ENCODE measurements around the gene TBRG4.
A peak's percentile ranks its signal among the peaks of the same experiment; 100 is the strongest.

TBRG4 gene

DNA sequence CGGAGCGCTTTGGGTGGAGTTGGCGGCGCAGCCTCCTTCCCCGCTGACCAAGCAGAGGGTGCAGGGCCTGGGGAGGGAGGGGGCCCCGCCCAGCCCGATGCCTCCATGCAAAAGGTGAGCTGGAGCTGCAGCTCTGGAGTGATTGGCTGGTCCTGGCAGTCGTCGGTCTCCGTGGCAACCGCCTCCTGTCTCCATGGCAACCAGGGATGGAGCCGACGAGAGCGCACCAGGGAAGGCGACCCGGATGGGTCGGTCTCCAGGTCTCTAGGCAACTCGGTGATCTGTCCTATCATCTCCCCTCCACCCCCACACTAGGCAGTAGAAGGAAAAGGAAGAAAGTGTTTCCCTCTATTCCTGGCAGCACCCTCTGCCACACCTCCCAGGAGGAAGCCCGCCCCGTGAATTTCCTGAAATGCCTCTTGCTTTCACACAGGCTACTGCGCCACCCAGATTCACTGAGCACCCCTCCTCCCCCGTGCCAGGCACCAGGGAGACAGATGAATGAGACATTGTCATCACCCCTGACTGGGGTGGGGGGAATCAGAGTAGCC, 22.1 kb downstream of the TBRG4 start (continued):
- TF ChIP-seq ZNF354C (tag by site-specific recombination; IDR thresholded peaks at IDR 0.05; ENCODE audit: borderline replicate concordance, low read depth) (no peak), ZNF121 (tag by site-specific recombination; IDR thresholded peaks at IDR 0.05) (no peak), KLF1 (tag by site-specific recombination; IDR thresholded peaks at IDR 0.05) (0 out of 2 replicates have a peak, but pooled peaks have one; percentile 44), SP3 (tag by site-specific recombination; IDR thresholded peaks at IDR 0.05) (peak; percentile 63), SCRT2 (tag by site-specific recombination; IDR thresholded peaks at IDR 0.05) (no peak), ZNF514 (tag by site-specific recombination; IDR thresholded peaks at IDR 0.05) (no peak), ZNF266 (tag by site-specific recombination; IDR thresholded peaks at IDR 0.05; ENCODE audit: low read depth) (no peak), ZNF16 (tag by site-specific recombination; IDR thresholded peaks at IDR 0.05; ENCODE audit: low read depth) (no peak), ZNF138 (tag by site-specific recombination; IDR thresholded peaks at IDR 0.05; ENCODE audit: borderline replicate concordance) (no peak), ZNF26 (tag by site-specific recombination; IDR thresholded peaks at IDR 0.05) (no peak), GLIS1 (tag by site-specific recombination; IDR thresholded peaks at IDR 0.05) (0 out of 2 replicates have a peak, but pooled peaks have one; percentile 9), ZNF132 (tag by site-specific recombination; IDR thresholded peaks at IDR 0.05; ENCODE audit: borderline replicate concordance) (no peak), ZBTB26 (tag by site-specific recombination; optimal IDR thresholded peaks at IDR 0.05) (peak; percentile 17), ZNF623 (tag by site-specific recombination; IDR thresholded peaks at IDR 0.05) (no peak), GLI4 (tag by site-specific recombination; IDR thresholded peaks at IDR 0.05) (no peak), ZEB2 (tag by site-specific recombination; IDR thresholded peaks at IDR 0.05) (no peak), SP2 (tag by site-specific recombination; IDR thresholded peaks at IDR 0.05) (peak; percentile 49), ZBTB44 (tag by site-specific recombination; IDR thresholded peaks at IDR 0.05) (no peak), ZNF626 (tag by site-specific recombination; IDR thresholded peaks at IDR 0.05) (no peak), ZNF48 (tag by site-specific recombination; IDR thresholded peaks at IDR 0.05) (no peak), ZNF37A (tag by site-specific recombination; IDR thresholded peaks at IDR 0.05) (no peak), ZBTB20 (tag by site-specific recombination; IDR thresholded peaks at IDR 0.05) (no peak), ZNF335 (tag by site-specific recombination; conservative IDR thresholded peaks at IDR 0.05) (no peak)
- TF ChIP-seq, protein P1, sequence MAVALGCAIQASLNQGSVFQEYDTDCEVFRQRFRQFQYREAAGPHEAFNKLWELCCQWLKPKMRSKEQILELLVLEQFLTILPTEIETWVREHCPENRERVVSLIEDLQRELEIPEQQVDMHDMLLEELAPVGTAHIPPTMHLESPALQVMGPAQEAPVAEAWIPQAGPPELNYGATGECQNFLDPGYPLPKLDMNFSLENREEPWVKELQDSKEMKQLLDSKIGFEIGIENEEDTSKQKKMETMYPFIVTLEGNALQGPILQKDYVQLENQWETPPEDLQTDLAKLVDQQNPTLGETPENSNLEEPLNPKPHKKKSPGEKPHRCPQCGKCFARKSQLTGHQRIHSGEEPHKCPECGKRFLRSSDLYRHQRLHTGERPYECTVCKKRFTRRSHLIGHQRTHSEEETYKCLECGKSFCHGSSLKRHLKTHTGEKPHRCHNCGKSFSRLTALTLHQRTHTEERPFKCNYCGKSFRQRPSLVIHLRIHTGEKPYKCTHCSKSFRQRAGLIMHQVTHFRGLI (tag by site-specific recombination; IDR thresholded peaks at IDR 0.05) = no peak
- TF ChIP-seq, protein P2, sequence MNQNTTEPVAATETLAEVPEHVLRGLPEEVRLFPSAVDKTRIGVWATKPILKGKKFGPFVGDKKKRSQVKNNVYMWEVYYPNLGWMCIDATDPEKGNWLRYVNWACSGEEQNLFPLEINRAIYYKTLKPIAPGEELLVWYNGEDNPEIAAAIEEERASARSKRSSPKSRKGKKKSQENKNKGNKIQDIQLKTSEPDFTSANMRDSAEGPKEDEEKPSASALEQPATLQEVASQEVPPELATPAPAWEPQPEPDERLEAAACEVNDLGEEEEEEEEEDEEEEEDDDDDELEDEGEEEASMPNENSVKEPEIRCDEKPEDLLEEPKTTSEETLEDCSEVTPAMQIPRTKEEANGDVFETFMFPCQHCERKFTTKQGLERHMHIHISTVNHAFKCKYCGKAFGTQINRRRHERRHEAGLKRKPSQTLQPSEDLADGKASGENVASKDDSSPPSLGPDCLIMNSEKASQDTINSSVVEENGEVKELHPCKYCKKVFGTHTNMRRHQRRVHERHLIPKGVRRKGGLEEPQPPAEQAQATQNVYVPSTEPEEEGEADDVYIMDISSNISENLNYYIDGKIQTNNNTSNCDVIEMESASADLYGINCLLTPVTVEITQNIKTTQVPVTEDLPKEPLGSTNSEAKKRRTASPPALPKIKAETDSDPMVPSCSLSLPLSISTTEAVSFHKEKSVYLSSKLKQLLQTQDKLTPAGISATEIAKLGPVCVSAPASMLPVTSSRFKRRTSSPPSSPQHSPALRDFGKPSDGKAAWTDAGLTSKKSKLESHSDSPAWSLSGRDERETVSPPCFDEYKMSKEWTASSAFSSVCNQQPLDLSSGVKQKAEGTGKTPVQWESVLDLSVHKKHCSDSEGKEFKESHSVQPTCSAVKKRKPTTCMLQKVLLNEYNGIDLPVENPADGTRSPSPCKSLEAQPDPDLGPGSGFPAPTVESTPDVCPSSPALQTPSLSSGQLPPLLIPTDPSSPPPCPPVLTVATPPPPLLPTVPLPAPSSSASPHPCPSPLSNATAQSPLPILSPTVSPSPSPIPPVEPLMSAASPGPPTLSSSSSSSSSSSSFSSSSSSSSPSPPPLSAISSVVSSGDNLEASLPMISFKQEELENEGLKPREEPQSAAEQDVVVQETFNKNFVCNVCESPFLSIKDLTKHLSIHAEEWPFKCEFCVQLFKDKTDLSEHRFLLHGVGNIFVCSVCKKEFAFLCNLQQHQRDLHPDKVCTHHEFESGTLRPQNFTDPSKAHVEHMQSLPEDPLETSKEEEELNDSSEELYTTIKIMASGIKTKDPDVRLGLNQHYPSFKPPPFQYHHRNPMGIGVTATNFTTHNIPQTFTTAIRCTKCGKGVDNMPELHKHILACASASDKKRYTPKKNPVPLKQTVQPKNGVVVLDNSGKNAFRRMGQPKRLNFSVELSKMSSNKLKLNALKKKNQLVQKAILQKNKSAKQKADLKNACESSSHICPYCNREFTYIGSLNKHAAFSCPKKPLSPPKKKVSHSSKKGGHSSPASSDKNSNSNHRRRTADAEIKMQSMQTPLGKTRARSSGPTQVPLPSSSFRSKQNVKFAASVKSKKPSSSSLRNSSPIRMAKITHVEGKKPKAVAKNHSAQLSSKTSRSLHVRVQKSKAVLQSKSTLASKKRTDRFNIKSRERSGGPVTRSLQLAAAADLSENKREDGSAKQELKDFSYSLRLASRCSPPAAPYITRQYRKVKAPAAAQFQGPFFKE (tag by site-specific recombination; IDR thresholded peaks at IDR 0.05; ENCODE audit: borderline replicate concordance) = no peak
- TF ChIP-seq, protein P3, sequence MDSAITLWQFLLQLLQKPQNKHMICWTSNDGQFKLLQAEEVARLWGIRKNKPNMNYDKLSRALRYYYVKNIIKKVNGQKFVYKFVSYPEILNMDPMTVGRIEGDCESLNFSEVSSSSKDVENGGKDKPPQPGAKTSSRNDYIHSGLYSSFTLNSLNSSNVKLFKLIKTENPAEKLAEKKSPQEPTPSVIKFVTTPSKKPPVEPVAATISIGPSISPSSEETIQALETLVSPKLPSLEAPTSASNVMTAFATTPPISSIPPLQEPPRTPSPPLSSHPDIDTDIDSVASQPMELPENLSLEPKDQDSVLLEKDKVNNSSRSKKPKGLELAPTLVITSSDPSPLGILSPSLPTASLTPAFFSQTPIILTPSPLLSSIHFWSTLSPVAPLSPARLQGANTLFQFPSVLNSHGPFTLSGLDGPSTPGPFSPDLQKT (IDR thresholded peaks at IDR 0.05; ENCODE audit: borderline replicate concordance, low read depth, low read length) = no peak
- TF ChIP-seq, protein P4, sequence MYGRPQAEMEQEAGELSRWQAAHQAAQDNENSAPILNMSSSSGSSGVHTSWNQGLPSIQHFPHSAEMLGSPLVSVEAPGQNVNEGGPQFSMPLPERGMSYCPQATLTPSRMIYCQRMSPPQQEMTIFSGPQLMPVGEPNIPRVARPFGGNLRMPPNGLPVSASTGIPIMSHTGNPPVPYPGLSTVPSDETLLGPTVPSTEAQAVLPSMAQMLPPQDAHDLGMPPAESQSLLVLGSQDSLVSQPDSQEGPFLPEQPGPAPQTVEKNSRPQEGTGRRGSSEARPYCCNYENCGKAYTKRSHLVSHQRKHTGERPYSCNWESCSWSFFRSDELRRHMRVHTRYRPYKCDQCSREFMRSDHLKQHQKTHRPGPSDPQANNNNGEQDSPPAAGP (tag by site-specific recombination; IDR thresholded peaks at IDR 0.05) = peak; percentile 14; the same call in 1 of the 2 replicates

Measured in HEK293 (cell line).